ENCODE data around the gene TMEM11.

- no peak for TF ChIP-seq EZH2 (IDR thresholded peaks at IDR 0.05; ENCODE audit: borderline replicate concordance, insufficient read depth, low read depth, low read length, poor library complexity, severe bottlenecking)
- TF ChIP-seq, protein P1, sequence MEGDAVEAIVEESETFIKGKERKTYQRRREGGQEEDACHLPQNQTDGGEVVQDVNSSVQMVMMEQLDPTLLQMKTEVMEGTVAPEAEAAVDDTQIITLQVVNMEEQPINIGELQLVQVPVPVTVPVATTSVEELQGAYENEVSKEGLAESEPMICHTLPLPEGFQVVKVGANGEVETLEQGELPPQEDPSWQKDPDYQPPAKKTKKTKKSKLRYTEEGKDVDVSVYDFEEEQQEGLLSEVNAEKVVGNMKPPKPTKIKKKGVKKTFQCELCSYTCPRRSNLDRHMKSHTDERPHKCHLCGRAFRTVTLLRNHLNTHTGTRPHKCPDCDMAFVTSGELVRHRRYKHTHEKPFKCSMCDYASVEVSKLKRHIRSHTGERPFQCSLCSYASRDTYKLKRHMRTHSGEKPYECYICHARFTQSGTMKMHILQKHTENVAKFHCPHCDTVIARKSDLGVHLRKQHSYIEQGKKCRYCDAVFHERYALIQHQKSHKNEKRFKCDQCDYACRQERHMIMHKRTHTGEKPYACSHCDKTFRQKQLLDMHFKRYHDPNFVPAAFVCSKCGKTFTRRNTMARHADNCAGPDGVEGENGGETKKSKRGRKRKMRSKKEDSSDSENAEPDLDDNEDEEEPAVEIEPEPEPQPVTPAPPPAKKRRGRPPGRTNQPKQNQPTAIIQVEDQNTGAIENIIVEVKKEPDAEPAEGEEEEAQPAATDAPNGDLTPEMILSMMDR (IDR thresholded peaks at IDR 0.05), result no peak
Measured at GRCh38 chr17:21249086-21249795, 35.3 kb upstream of the TMEM11 start.
